Dermis microvascular lymphatic vessel endothelial cell (primary cell): ENCODE results near the gene DNM3. TPM values are rescaled to one million over a fixed set of nuclear protein-coding genes. Genes with fewer than 3 reads are reported as not detected.

Experiments
- DNase-seq, 2 donors: peaks; one replicate each; pipeline versions ENCODE4 v3.0.0 to v3.0.0-alpha.2; 2010; ENCODE audit warnings: low read depth in 2 of 2
- total RNA-seq: library from RNA; depleted of rRNA; stranded (reverse); fragments of >200 nt; gene quantifications from 2 replicates; pipeline ENCODE4 v1.2.1, GENCODE V29; 2014

DNM3 gene
- total RNA-seq, 1 donor from 2014 or later, result 0.51 TPM

- peak in 1 of 2 donors; percentile 62 for DNase-seq
Observed at GRCh38 chr1:172449585-172450523, 608.6 kb downstream of the DNM3 start.

GRCh38 chr1:172450524-172450885 is 609.2 kb downstream of the DNM3 start:
- no peak for DNase-seq

- DNase-seq, result no peak
Observed at GRCh38 chr1:172451002-172451443, 609.7 kb downstream of the DNM3 start.

- no peak for DNase-seq
Observed at GRCh38 chr1:172452536-172453152, 611.3 kb downstream of the DNM3 start.

- DNase-seq, result no peak
Observed at GRCh38 chr1:172453153-172453545, 611.9 kb downstream of the DNM3 start.

DNA sequence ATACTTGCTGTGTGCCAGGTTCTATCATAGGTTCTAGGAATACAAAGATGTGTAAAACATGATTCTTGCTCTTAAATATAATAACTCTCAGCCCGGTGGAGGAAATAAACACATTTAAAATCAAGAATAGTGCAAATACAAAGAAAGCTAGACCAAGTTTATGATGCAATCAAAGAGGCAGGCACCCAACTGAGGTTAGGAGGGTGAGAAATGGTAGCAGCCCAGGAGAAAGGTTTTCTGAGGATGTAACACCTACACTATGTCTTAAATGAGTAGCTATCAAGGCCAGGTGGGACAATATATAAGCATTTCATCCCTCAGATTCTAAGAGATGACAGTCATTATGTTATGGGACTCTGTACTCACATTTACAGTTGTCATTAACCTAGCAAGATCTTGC is 612.3 kb downstream of the DNM3 start:
- no peak for DNase-seq

- no peak for DNase-seq
Observed at GRCh38 chr1:172455451-172455850, 614.2 kb downstream of the DNM3 start.

GRCh38 chr1:172456344-172456769 is 615.1 kb downstream of the DNM3 start:
- DNase-seq, result no peak

DNA sequence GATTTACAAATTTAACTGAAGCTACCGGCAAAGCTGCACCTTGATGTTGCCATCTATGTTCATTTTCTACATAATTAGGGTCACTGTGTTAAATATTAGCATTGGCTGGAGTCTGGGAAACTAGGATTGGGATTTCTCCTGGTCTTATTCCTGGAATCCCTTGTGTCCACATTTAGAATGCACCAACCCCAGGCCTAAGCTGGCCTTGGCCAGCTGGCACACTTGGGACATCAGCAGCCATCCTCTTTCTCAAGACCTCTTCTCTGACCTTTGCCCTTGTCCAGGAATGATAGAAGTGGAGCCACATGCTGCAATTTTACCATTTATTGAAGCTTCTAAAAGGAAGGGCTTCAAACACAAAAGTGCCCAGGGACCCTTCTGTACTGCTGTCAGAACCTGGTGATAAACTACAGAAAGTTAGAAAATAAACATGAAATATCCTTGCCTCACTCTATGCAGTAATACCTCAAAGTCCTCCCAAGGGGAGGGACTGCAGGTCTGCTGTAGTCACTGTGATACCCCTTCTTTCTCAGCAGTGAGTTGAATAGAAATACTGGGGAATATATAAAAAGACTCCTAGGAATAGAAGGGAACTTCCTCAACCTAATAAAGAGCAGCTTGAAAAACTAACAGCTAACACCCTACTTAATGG is 616.3 kb downstream of the DNM3 start:
- DNase-seq, result no peak

GRCh38 chr1:172460177-172460576 is 618.9 kb downstream of the DNM3 start:
- no peak for DNase-seq

DNA sequence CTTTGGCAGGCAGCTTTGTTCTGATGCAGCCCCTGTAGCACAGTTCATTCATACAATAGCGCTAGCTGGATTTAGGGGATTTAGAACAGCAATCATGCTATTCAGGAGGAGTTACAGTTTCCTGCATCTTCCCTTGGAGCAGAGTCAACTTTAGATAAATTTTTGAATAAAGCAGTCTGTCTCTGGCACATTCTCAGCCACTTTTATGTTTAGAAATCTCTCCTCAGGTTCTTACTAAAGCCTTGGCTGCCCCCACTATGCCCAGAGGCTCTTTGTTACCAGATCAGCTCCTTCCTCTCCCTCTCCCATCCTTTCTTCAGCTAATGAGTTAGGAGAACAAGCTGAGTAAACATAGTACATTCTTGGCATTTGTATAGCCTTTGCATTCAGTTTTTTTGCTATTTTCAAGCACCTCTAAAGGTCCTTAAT is 619.6 kb downstream of the DNM3 start:
- DNase-seq, result no peak

Other genes starting within 250 kb of the DNM3 start
- gene MYOCOS, start 219.3 kb upstream of the DNM3 start, total RNA-seq, result not detected in 2 replicates
- gene MYOC, start 188.8 kb upstream of the DNM3 start, total RNA-seq, result not detected in 2 replicates
- 3.1 and 4.9 TPM in 2 replicates for gene VAMP4, start 99.4 kb upstream of the DNM3 start, total RNA-seq
- gene METTL13, start 59.8 kb upstream of the DNM3 start, total RNA-seq, result 19.4 and 29.1 TPM in 2 replicates